Measurements from ENCODE around the gene WDFY2. TPM values are rescaled to one million over a fixed set of nuclear protein-coding genes. Genes with fewer than 3 reads are reported as not detected.
A peak's percentile ranks its signal among the peaks of the same experiment; 100 is the strongest.

WDFY2 gene
- total RNA-seq, 2 donors from 2014 or later = 25.7 to 31.9 TPM

DNA sequence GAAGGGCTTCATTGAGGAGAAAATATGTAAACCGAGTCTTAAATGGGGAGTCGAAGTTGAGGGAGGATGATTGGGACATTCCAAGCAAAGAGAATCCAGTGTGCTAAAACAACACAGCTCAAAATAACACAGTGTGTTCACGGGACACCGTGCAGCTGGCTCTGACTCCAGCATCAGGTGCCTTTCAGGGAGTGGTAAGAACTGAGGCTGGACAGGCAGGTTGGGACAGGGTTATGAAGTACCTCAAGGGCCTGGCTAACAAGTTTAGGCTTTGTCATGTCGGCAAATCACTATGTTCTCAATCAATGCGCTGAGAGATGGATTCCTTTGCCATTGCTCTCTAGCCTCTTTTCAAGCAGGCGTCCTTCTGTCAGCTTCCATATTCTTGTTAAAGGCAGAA, 27.5 kb upstream of the WDFY2 start:
- Histone ChIP-seq H3K36me3 (replicated peaks in 1 of 2; ENCODE audit: insufficient read depth in 1 of 2, low read depth in 2 of 2) (no peaks in the 10 kb centered on the region), H3K27me3 (no peaks in the 10 kb centered on the region), H3K27ac (no peak overlapping the region), H3K9me3 (no peaks in the 10 kb centered on the region), H3K4me3 (no peak overlapping the region), H3K4me1 (peaks cover 11% of the 10 kb centered on the region)
- DNase-seq (no peak), ATAC-seq (no peak)
- 60 to 72% methylated on average over 7 of the region's 7 CpGs for WGBS, 2 donors
- TF ChIP-seq, protein P1, sequence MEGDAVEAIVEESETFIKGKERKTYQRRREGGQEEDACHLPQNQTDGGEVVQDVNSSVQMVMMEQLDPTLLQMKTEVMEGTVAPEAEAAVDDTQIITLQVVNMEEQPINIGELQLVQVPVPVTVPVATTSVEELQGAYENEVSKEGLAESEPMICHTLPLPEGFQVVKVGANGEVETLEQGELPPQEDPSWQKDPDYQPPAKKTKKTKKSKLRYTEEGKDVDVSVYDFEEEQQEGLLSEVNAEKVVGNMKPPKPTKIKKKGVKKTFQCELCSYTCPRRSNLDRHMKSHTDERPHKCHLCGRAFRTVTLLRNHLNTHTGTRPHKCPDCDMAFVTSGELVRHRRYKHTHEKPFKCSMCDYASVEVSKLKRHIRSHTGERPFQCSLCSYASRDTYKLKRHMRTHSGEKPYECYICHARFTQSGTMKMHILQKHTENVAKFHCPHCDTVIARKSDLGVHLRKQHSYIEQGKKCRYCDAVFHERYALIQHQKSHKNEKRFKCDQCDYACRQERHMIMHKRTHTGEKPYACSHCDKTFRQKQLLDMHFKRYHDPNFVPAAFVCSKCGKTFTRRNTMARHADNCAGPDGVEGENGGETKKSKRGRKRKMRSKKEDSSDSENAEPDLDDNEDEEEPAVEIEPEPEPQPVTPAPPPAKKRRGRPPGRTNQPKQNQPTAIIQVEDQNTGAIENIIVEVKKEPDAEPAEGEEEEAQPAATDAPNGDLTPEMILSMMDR (IDR thresholded peaks at IDR 0.05) = no peak
- no peak for TF ChIP-seq POLR2A (IDR thresholded peaks at IDR 0.05)
- intact Hi-C loops (cut with DNase I) = no loop called here

DNA sequence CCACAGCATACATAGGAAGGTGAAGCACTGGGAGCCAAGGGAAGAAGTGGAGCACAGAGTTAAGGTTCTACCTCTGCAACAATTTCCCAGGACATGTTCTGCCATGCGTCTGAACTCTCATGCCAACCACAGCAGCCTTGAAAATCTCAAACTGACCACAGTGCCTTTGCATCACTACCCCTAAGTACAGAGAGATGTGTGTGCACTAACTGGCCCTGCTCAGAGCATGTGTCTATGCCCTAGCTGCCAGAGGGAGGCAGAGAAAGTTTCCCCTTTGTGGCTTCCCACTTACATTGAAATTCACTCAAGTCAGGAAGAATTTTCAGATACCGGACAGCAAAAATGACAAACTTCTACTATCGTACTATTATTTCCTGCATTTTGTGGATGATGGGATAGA, 26.8 kb upstream of the WDFY2 start:
- no peak overlapping the region for H3K27ac ChIP-seq
- intact Hi-C loops (cut with DNase I) = no loop called here
- H3K9me3 ChIP-seq = no peaks in the 10 kb centered on the region
- TF ChIP-seq POLR2A (IDR thresholded peaks at IDR 0.05) = no peak
- TF ChIP-seq, protein P1 (IDR thresholded peaks at IDR 0.05) = no peak
- peaks cover 4% of the 10 kb centered on the region for H3K4me1 ChIP-seq
- DNase-seq = no peak
- 78 to 93% methylated on average over 3 of the region's 3 CpGs for WGBS, 2 donors
- no peak for ATAC-seq
- no peaks in the 10 kb centered on the region for H3K27me3 ChIP-seq
- no peak overlapping the region for H3K4me3 ChIP-seq
- no peaks in the 10 kb centered on the region for H3K36me3 ChIP-seq (replicated peaks in 1 of 2; ENCODE audit: insufficient read depth in 1 of 2, low read depth in 2 of 2)

DNA sequence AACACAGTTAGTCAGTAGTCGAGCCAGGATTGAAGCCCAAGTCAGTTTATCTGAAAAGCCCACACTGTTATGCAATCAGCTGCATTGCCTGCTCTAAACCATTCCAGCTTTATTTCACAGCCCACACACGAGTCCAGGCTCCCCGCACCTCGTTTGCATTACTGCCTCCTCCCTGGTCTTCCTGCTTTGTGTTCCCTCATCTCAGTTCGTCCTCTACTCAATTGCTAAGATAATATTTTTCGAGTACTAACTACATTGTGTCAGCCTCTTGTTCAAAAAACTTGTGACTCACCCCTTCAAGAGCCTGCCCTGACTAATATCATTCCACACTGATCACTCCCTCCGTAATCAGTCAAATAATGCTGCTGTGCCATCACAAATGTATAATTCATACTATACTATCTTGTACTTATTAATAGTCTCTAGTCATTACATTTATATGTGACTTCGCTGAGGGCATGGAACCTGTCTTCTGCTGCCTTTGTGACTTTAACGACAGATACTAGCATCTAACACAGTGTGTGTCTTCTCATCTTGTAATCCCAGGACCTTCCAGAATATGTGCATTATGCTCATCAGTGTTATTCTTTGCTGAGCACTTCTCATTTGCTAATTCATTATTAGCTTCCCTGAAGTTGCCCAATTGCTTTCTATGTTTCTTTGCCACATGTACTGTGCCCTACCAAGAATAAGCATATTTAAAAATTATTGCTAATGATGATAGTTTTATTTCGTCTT, 26.2 kb upstream of the WDFY2 start:
- Histone ChIP-seq H3K27me3 (no peaks in the 10 kb centered on the region), H3K36me3 (replicated peaks in 1 of 2; ENCODE audit: insufficient read depth in 1 of 2, low read depth in 2 of 2) (no peaks in the 10 kb centered on the region), H3K4me1 (no peaks in the 10 kb centered on the region), H3K9me3 (no peaks in the 10 kb centered on the region), H3K4me3 (no peak overlapping the region), H3K27ac (no peak overlapping the region)
- DNase-seq = no peak
- intact Hi-C loops (cut with DNase I) = no loop called here
- 66 to 69% methylated on average over 10 of the region's 10 CpGs for WGBS, 2 donors
- TF ChIP-seq POLR2A (IDR thresholded peaks at IDR 0.05) = no peak
- no peak for ATAC-seq

DNA sequence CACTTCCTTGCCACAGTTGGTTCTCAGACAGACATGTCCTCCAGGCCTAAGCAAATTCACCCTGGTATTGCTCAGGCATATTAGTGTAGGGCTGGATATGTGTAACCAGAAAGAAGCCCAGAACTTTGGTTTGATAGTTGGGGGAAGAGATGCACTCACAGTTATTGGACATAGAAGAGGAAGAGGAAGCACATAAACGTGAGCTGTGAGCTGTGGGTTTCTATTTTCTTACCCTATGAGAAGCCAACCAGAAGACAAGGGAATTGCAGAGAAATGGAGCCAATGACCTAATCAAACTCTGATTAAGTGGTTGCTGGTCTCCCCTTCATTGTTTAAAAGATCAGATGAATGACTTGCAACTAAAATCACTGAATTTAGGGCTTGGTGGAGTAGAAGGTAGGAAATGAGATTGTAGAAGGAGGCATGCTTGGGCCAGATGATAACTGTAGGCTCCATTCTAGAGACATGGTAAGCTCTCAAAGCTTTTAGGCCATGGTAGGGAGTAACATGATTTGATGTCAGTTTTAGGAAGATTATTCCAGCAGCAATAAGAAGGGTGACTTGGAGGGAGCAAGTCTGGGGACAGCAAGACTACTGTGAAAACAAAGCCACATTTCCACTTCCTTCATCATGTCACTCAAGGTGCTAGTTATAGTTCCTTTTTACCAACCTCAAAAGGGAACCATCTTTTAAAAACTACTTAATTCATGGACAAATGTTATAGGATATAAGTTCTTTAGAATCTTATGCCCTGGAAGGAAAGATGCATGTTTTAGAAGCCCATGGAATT, 24.1 kb upstream of the WDFY2 start:
- intact Hi-C loops (cut with DNase I) = no loop called here
- Histone ChIP-seq H3K27me3 (no peaks in the 10 kb centered on the region), H3K4me3 (no peak overlapping the region), H3K4me1 (no peaks in the 10 kb centered on the region), H3K27ac (no peak overlapping the region), H3K9me3 (no peaks in the 10 kb centered on the region), H3K36me3 (replicated peaks in 1 of 2; ENCODE audit: insufficient read depth in 1 of 2, low read depth in 2 of 2) (no peaks in the 10 kb centered on the region)
- 50 to 60% methylated on average over 1 of the region's 1 CpG for WGBS, 2 donors
- DNase-seq (no peak), ATAC-seq (no peak)
- TF ChIP-seq POLR2A (IDR thresholded peaks at IDR 0.05) = no peak

DNA sequence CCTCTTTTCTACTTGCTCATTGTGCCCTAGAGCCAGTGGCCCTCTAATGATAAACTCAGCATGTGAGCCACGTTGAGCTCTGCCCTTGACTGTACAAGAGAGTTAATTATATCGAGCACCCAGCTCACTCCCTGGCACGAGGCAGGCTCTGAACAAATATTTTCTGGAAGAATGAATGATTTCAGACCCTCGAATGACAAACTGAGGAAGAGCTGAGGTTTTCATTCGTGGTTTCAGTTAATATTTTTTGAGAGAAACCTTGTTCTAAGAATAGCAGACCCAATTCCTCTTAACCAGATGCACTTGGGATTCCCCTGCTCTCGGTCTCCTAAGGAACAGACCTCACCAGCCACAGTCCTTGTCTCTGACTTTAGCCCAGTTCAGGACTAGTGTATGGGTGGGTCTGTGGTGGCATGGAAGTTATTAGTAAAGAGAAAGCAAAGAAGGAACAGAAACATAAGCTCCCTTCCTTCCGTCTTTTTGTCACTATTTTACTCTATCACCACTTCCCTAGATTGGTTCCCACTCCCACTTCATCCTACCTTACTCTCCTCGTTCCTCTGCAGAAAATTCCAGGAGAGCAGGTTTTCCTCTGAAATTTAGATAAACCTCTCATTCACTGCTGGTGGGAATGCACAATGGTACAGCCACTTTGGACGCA, 22.1 kb upstream of the WDFY2 start:
- Histone ChIP-seq H3K27ac (no peak overlapping the region), H3K4me3 (no peak overlapping the region), H3K27me3 (no peaks in the 10 kb centered on the region), H3K9me3 (no peaks in the 10 kb centered on the region), H3K4me1 (no peaks in the 10 kb centered on the region), H3K36me3 (replicated peaks in 1 of 2; ENCODE audit: insufficient read depth in 1 of 2, low read depth in 2 of 2) (no peaks in the 10 kb centered on the region)
- DNase-seq = peak in 1 of 4 donors; percentile 32
- intact Hi-C loops (cut with DNase I) = no loop called here
- no peak for ATAC-seq
- 68 to 69% methylated on average over 9 of the region's 9 CpGs for WGBS, 2 donors
- TF ChIP-seq POLR2A (IDR thresholded peaks at IDR 0.05) = no peak
- TF ChIP-seq, protein P1 (IDR thresholded peaks at IDR 0.05) = no peak

Measured in body of pancreas (tissue), 4 donors.